ENCODE measurements around the gene WIPF1. TPM values are rescaled to one million over a fixed set of nuclear protein-coding genes. Genes with fewer than 3 reads are reported as not detected.

Gene WIPF1
- total and polyA plus RNA-seq, 8 donors: 4.7 to 26.8 (median 6.2) TPM

DNA sequence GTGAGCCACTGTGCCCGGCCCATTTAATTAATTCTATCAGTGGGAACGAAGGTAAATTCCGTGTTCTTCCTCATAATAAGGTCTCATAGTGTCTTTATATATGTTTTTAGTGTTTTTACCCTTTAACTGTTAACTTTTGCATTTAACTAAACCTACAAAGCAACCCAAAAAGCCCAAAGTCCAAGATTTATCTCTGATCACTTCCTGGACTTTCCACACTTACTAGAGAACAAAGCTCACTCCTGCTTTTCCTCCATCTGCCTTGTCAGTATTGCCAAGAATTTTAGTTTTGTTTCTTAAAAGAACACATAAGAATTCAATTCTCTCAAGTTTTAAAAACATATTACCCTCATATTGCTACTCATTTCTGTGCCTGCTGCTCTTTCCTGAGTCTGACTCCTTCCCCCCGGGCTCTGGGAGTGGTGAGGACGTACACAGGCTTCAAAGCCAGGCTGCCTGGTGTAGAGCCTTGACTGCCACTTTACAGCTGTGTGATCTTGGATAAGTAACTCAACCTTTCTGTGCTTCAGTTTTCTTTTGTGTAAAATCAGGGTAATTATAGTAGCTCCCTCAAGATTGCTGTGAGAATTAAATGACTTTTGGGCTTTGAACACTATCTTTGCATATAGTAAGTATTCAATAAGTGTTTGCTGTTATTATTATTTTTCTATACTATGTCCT is 85.9 kb downstream of the WIPF1 start:
- Histone ChIP-seq H3K9me3 (no peaks in the 10 kb centered on the region), H3K4me1 (no peaks in the 10 kb centered on the region), H3K4me3 (no peak overlapping the region), H3K27ac (no peak overlapping the region), H3K27me3 (no peaks in the 10 kb centered on the region), H3K36me3 (no peaks in the 10 kb centered on the region)
- WGBS, 2 donors: 37 to 41% methylated on average over 5 of the region's 5 CpGs
- ATAC-seq: peak; percentile 67 to 81 (median 74)
- DNase-seq: no peak
- TF ChIP-seq, protein P1, sequence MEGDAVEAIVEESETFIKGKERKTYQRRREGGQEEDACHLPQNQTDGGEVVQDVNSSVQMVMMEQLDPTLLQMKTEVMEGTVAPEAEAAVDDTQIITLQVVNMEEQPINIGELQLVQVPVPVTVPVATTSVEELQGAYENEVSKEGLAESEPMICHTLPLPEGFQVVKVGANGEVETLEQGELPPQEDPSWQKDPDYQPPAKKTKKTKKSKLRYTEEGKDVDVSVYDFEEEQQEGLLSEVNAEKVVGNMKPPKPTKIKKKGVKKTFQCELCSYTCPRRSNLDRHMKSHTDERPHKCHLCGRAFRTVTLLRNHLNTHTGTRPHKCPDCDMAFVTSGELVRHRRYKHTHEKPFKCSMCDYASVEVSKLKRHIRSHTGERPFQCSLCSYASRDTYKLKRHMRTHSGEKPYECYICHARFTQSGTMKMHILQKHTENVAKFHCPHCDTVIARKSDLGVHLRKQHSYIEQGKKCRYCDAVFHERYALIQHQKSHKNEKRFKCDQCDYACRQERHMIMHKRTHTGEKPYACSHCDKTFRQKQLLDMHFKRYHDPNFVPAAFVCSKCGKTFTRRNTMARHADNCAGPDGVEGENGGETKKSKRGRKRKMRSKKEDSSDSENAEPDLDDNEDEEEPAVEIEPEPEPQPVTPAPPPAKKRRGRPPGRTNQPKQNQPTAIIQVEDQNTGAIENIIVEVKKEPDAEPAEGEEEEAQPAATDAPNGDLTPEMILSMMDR (IDR thresholded peaks at IDR 0.05): no peak
- FAIRE-seq: no peak
- intact Hi-C loops (cut with DNase I): no loop called here

DNA sequence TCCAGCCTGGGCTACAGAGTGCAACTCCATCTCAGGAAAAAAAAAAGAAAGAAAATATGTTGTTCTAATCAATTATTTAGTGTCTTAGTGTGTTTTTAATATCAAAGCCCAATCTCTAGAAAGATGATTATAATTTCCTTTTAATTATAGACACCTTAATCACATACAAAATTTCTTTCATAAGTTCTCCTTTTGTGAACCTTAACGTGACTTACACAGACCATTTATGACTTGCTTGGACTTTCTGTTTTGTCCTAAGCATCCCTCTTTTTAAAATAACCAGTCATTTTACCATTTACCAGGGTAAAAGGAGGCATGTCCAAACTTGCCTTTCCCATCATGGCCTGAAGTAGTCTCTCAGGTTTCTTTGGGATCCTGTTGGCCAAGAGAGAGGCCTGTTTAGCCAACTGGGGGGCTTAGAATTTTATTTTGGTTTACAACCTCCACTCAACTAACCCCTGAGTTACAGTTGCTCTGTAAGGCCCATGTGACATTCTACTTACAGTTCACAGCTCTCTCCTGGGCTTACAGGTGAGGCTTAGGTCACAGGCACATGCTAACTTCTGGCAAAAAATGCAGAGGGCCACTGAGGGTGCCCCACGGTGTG is 86.9 kb downstream of the WIPF1 start:
- Histone ChIP-seq H3K36me3 (no peaks in the 10 kb centered on the region), H3K9me3 (no peaks in the 10 kb centered on the region), H3K4me1 (no peaks in the 10 kb centered on the region), H3K27ac (no peak overlapping the region), H3K4me3 (no peak overlapping the region), H3K27me3 (no peaks in the 10 kb centered on the region)
- ATAC-seq (no peak), DNase-seq (no peak), FAIRE-seq (no peak)
- intact Hi-C loops (cut with DNase I): no loop called here
- TF ChIP-seq, protein P1 (IDR thresholded peaks at IDR 0.05): no peak
- 42 to 47% methylated on average over 2 of the region's 2 CpGs for WGBS, 2 donors

Other genes with a start within 250 kb of the WIPF1 start
- 10 to 100 TPM in 4 of 6 donors, 1 to 10 TPM in 2; 8.2 to 14.8 (median 10.4) TPM for gene SCRN3, start 202.1 kb downstream of the WIPF1 start, total RNA-seq
- gene SCRN3, start 202.1 kb downstream of the WIPF1 start, polyA plus RNA-seq: 1 to 10 TPM; 9.5 to 9.7 TPM
- gene GPR155, start 110.8 kb downstream of the WIPF1 start, total RNA-seq: 10 to 100 TPM in 3 of 6 donors, 1 to 10 TPM in 3; 7.1 to 11.5 (median 9.3) TPM
- 1 to 10 TPM; 2.4 to 2.5 TPM for gene GPR155, start 110.8 kb downstream of the WIPF1 start, polyA plus RNA-seq
- gene CHRNA1, start 166.7 kb upstream of the WIPF1 start, total RNA-seq: under 1 TPM in 2 of 6 donors, not detected in 4; 0.12 to 0.14 TPM
- under 1 TPM in 1 of 2 donors, not detected in 1; 0.14 TPM for gene CHRNA1, start 166.7 kb upstream of the WIPF1 start, polyA plus RNA-seq